GM20431 (cell line): ENCODE data around the gene TBXAS1.
"Not testable (repeated sequence)": the region's sequence is repeated elsewhere in the genome, so short reads cannot be mapped to it uniquely, and the experiment has no call there.

Source experiments
- in situ Hi-C: fragments of 300-500 bp; cut with MseI, MboI; formaldehyde crosslinking; loops from one replicate; pipeline ENCODE4 v1.15.0; 2020; ENCODE audit warnings: low sequenced_read_pairs; ENCODE audit not compliant: unreplicated experiment

The TBXAS1 gene

DNA sequence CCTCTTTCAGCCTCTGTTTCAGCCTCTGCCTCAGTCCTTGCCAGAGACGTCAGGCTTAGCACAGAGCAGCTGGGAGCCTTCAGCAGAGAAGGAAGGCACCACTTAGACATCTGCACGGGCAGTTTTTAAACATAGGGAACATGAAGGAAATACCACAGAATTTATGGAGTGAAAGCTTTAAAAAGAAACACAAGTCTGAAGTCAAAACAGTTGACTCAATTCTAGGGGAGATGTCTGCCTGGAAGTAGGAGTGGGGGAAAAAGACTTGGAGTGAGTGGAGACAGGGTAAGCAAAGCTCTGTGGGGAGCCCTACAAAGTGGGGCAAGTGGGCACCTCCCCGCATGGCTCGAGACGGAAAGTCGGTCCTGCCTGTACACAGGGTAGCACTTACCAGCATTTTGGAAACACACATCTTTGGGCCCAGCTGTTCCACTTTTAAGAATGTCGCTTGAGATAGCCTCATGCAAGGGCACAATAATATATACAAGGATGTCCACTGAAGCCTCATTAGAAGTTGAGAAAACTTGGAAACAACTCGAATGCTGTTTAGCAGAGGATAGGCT, 5.0 kb upstream of the TBXAS1 start:
- in situ Hi-C loops, result no loop called here

DNA sequence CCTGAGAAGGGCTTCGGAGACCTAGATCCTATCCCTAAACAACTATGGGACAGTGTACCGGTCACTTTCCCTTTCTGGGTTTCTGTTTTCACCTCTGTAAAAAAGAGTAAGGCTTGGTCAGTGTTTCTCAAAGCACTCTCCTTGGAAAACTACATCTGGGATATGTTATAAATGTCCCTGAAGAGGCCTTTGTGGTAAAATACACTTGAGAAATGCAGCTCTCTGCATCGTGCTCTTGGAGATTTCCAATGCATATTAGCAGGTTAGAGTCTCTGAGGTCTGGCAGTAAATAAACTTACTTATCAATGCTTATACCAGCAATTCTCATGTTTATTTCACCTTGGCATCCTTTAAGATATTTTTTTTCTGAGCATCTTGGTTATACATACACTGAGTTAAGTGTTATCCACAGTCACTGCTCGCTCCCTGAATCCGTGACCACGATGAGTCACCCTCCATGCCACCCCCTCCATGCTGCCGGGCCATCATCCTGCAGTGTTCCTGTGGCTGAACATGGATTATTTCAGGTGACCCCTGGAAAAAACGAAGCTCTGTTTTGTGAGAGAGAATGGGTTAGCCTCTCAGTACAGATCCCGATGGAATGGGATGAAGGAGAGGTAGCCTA, 3.3 kb upstream of the TBXAS1 start:
- in situ Hi-C loops, result no loop called here

DNA sequence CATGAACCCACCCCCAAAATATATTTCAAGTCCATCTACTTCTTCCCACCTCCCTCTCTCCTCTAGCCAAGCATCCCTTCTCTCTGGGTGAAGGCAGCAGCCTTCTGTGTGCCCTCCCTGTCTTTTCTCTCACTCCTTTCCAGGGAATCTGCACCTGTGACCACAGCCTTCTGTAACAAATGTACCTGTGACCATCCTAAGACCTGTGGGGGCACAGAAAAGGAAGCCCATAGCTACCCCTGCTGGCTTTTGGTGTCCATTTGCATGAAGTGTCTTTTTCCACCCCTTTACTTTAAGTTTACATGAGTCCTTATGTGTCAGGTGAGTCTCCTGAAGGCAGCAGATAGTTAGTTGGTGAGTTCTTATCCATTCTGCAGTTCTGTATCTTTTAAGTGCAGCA, 2.0 kb upstream of the TBXAS1 start:
- in situ Hi-C loops, result no loop called here

DNA sequence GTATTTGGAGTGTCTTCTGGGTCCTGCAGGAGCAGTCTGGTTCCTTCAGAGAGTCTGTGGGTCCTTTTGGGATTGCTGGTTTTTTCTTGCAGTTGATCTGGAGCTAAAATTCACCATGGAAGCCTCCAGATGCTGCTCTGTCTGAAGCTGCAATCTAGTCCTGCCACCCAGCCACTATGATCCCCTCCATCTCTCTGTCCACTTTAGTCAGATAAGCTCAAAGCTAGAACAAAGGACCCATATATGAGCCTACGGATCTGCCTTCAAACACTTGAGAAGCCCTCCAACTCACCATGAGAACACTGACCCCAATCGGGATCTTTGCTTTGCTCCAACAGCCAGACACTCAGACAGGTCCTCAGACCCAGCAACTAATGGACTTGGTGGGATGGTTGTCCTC, 618 bp upstream of the TBXAS1 start:
- in situ Hi-C loops, result no loop called here

DNA sequence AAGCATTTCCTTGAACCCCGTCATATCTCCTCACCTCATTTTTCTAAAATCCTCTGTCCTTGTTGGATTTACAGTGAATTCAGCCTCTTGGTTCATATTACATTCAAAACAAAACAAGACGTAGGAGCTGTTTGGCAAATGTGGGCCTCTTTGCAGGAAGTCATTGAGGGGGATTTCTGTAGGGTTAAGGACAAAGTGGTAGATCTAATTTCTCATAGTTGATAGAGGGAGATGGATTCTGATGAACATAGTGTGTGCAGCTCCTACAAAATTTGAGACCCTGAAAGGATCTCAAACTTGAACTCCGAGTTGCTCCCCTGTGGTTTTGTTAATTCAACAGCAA, 682 bp downstream of the TBXAS1 start:
- in situ Hi-C loops, result no loop called here

DNA sequence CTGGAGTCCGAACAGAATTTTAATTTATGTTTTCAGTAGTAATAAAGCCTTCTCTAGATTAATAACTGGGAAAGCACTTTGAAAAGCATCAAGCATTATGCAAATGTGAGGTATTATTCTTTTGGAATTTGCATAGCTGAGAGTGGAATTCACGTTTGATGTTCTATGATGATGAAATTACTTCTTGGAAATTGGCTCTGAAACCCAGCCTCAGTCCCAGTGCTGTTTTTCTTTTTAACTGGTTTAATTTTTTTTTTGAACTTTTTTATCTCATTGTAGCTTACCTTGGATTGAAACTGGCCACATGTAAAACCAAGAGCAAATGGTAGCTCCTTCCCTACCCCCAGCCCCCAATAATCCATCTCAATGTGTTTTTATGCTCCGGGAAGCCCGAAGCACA, 1.2 kb downstream of the TBXAS1 start:
- in situ Hi-C loops, result no loop called here

DNA sequence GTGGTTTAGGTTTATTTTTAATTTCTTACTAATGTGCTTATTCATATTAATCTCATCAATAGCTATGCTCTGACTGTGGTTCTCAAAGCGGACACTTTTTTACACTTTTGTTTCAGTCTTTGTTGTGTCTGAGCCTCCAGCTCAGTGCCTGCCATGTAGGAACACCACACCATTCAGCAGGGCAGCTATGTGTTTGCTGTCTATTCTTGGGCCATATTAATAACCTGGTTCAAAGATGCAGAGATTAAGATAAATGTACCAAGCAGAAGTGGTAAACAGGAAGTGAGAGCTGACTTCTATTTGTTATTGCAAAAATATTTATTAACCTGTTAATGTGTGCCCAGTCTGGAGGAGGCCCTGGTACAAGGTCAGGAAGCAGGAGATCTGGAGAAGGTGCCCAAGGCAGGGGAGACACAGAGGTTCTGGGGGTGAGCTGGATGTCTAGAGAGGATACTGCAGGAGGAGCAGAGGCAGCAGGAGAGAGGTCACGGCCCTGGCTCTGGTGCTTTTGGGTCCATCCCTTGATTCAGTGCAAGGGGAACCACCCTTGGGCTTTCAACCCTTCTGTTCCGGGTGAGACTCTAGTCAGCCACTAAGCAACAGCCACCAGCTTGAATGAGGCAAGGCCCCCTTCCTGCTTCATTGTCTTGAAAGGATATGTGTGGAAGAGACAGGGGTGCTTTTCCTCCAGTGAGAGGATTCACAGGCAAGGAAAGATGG, 1.9 kb downstream of the TBXAS1 start:
- in situ Hi-C loops, result no loop called here

DNA sequence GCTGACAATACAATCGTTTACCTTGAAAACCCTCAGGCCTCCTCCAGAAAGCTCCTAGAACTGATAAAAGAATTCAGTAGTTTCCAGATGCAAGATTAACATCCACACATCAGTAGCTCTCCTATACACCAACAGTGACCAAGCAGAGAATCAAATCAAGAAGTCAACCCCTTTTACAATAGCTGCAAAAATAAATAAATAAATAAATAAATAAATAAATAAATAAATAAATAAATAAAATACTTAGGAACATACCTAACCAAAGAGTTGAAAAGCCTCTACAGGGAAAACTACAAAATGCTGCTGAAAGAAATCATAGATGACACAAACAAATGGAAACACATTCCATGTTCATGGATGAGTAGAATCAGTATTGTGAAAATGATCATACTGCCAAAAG, 6.8 kb downstream of the TBXAS1 start:
- in situ Hi-C loops, result not testable (repeated sequence)

DNA sequence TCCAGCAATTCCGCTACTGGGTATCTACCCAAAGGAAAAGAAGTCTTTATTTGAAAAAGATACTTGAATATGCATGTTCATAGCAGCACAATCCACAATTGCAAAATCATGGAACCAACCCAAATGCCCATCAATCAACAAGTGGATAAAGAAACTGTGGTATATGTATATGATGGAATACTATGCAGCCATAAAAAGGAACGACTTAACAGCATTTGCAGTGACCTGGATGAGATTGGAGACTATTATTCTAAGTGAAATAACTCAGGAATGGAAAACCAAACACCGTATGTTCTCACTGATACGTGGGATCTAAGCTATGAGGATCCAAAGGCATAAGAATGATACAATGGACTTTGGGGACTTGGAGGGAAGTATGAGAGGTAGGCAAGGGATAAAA, 8.2 kb downstream of the TBXAS1 start:
- in situ Hi-C loops, result not testable (repeated sequence)

DNA sequence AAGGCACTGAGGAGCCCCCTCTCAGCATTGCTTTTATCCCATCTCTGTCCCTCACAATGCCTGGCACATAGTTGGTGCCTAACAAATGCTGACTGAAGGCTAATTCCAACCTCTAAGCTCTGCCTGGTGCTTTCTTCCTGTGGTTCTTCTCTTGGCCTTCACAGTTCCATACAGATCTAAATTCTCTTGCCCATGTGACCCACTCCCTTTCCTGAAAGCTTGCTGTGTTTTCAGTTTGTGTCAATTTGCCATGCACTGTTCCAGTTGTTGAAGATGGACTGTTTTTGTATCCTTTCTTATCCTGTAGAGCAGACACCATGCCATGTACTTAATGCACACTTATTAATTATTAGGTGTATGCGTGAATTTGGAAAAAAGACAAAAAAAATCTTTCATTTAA, 9.2 kb downstream of the TBXAS1 start:
- in situ Hi-C loops, result no loop called here

DNA sequence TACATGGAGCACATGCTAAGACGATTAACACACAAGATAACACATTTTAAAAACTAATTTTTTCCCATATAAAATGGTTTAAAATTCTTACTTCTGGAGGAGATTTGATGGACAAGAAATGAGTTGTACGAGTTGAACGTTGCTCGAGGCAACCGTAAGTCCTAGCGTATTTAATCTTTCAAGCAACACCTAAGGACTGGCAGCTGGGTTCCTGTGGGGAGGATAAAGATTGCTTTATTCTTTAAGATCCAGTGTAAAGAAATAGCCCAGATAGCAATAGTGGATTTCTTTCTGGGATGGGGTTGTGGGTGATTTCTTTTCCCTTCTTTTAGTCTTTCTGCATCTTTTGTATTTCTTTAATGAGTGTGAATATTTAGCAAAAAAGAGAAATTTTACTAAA, 9.8 kb downstream of the TBXAS1 start:
- in situ Hi-C loops, result no loop called here

DNA sequence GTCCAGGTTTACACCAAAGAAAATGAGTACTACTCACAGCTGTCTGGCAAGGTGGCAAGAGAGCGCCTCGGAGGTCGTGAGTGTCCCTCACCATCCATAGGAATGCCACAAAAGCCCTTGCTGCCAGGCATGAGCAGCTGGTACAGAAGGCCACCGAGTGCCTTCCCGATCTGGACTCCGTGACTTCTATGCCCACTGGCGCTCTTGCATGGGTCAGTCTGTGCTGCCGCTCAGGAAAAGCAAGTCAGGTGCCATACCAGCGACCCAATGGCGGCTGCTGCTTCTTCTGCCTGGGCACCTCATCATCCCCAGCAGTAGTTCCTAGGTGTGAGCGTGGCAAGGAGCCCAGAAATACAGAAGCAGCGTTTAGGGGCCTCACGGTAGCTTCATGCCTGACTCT, 11.7 kb downstream of the TBXAS1 start:
- in situ Hi-C loops, result no loop called here

DNA sequence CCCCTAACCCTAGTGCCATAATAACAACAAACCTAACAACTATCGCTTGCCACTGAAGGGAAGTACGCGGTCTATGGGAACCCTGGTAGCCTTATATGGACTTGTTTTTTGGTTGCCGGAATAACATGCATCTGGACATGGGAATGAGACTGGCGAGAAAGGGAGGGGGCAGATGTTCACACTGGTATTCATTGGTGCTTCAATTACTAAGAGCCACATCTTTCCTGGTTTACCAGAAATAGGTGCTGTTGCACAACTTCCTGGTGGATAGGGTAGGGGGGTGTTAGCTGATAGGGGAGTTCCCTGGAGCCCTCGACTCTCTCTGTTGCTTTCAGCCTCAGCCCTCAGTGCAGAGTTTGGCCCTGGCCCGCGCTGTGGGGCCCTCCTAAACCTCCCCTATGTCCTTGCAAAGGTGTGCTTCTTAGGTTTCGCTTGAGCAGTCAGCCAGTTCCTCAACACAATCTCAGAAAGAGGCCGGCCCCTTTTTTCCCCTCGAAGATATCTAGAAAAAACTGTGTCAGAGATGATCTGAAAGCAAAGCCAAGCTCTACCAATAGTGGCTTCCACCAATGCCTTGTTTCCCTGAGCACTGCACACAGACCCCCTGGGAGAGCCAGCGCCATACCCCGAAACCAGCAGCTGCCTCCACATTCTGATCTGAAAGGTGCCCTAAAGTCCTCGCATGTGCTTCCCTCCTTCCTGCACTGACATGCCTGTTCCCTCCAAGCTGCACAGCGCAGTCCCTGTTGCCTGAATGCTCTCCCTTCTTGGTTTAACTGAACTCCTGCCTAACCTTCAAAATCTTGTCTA, 13.5 kb downstream of the TBXAS1 start:
- in situ Hi-C loops, result no loop called here

DNA sequence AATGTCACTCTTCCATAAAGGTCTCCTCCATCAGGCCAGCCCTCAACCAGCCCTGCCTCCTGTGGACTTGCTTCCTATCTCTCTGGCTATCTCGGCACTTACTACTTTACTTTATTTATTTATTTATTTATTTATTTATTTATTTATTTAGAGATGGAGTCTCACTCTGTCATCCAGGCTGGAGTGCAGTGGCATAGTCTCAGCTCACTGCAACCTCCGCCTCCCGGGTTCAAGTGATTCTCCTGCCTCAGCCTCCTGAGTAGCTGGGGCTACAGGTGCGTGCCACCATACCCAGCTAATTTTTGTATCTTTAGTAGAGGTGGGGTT, 14.1 kb downstream of the TBXAS1 start:
- in situ Hi-C loops, result not testable (repeated sequence)

DNA sequence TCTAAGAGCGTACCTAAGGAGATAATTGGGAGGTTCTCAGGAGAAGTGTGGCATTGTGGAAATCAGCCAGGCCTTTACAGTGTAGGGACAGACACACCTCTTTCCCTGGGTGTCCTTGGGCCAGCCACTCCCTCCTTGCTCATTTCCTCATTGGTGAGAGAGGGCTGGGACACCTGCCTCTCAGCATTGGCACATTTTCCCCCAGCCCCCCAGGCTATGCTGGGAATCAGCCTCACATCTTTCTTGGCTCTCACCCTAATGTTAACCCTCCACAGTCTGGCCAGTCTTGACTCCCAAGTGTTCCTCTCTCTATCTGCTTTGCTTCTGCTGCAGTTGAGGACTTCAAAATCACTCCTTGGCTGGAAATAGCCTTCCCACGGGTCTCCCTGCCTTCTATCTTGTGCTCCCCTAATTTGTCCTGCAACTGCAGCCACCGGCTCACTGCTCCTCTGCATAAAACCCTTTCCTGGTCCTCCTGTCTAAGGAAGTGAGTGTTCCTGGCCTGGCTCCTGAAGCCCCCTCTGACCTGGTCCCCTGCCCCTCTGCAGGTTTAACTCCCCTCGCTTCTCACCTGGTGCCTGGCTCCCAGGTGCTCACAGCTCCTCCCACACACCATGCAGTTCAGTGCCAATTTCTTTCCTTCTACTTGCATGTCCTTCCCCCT, 15.8 kb downstream of the TBXAS1 start:
- in situ Hi-C loops, result no loop called here

DNA sequence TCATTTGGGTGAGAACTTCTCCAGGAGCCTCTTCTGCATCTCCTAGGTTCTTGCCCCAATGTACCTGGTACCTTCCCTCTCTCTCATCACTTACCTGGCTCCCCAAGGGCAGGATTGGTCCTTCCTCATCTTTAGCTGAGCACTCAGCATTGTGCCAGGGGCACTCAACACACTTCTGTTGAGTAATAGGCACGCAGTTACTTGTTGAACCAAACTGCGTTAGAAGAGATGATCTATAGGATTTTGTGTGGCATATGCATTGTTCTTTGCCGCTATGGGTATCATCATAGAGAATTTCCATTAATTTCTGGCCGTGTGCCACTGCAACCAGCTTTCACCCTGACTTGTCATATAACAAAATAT, 16.4 kb downstream of the TBXAS1 start:
- in situ Hi-C loops, result no loop called here

DNA sequence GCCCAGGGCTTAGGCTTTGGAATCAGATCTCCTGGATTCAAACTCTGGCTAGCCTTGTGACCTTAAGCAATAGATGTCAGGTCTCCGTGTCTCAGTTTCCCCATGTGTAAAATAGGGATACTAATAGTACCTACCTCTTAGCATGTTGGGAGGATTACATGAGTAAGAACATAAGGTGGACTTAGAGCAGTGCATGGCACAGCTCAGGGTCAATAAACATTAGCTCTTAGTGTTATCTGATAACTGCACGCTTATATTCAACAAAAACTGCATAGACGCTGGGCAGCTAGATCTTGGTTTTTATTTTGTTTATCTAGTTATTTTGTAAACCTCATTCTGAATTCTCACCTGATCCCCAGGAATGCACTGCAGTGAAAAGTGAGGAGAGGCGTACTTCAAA, 17.2 kb downstream of the TBXAS1 start:
- in situ Hi-C loops, result no loop called here

DNA sequence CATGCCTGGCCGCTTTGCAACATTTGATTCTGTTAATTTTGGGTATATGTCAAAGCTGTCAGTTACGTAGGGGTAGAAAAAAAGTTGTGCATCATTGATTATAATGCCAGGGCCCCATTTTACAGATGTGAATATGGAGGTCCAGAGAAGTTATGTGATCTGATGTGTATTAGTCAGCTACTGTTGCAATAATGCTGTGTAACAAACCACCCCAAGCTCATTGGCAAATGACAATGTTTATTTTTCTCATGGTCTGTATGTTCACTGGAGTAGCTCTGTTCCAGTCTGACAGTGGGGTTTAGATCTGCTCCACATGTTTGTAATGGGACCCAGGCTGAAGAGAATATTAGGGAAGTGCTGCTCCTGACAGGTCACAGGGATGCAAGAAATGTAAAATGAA, 19.2 kb downstream of the TBXAS1 start:
- in situ Hi-C loops, result no loop called here

DNA sequence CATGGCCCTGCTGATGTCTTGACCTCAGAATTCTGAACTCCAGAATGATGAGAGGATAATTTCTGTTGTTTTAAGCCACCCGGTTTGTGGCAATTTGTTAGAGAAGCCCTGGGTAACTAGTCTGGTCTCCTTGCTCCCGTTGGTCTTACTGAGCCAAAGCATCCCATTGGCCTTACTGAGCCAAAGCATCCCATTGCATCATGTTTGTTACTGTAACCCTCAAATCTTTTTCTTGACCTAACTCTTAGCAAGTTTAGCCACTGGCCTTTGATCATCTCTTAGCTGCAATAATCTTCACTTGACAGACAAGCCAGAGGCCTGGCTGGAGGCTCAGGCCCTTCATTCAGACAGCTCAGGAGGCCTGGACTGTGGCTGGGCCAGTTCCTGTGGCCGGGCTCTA, 21.8 kb downstream of the TBXAS1 start:
- in situ Hi-C loops, result no loop called here

DNA sequence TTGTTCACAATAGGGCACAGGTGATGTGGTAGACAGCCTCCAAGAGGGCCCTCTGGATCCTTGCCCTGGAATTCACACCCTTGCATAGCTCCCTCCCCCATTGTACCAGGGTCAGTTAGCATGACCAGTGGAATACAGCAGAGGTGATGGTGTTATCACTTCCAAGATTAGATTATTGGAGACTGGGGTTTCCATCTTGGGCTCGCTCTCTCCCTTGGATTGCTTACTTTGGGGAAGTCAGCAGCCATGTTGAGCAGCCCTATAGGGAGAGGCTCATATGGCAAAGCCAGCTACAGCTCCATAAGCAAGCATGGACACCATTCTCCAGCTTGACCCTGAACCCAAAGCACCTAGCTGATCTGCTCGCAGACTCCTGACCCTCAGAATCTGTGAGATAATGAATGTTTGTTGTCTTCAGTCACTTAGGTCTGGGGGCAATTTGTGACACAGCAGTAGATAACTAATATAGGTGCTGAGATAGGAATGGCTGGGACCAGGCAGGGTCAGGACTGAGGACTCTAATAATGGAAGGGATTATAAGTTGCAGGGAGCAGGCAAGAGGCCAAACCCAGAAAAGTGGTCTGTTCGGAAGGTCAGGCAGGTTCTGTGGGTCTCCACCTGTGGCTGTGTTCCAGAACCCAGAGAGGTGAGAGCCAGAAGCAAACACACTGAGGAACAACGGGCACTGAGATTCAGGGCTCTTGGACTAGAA, 22.9 kb downstream of the TBXAS1 start:
- in situ Hi-C loops, result no loop called here
